GM18907 (cell line): Measurements from ENCODE around the gene GREB1L.

Source experiments
- ATAC-seq: cut with Tn5 transposase; IDR thresholded peaks from one replicate; pipeline ENCODE4 v1.9.1; 2021; ENCODE audit warnings: mild to moderate bottlenecking, moderate library complexity; ENCODE audit not compliant: unreplicated experiment

GREB1L gene

GRCh38 chr18:21479721-21480120 lies 237.7 kb downstream of the GREB1L start:
- ATAC-seq: no peak

- no peak for ATAC-seq
Observed at GRCh38 chr18:21481739-21482138, 239.7 kb downstream of the GREB1L start.

- ATAC-seq: no peak
Observed at GRCh38 chr18:21483051-21483450, 241.0 kb downstream of the GREB1L start.

- ATAC-seq: no peak
Observed at GRCh38 chr18:21484851-21485636, 243.0 kb downstream of the GREB1L start.

GRCh38 chr18:21486905-21487437 lies 244.9 kb downstream of the GREB1L start:
- ATAC-seq: no peak

GRCh38 chr18:21489119-21489750 lies 247.2 kb downstream of the GREB1L start:
- no peak for ATAC-seq

GRCh38 chr18:21489919-21490495 lies 248.0 kb downstream of the GREB1L start:
- no peak for ATAC-seq

GRCh38 chr18:21490748-21491147 lies 248.7 kb downstream of the GREB1L start:
- ATAC-seq: no peak

GRCh38 chr18:21496277-21496835 lies 254.3 kb downstream of the GREB1L start:
- ATAC-seq: no peak

GRCh38 chr18:21499997-21500396 lies 258.0 kb downstream of the GREB1L start:
- ATAC-seq: no peak

GRCh38 chr18:21502661-21503060 lies 260.6 kb downstream of the GREB1L start:
- no peak for ATAC-seq

- no peak for ATAC-seq
Observed at GRCh38 chr18:21507913-21508701, 266.1 kb downstream of the GREB1L start.

GRCh38 chr18:21509062-21509461 lies 267.0 kb downstream of the GREB1L start:
- no peak for ATAC-seq

GRCh38 chr18:21513292-21513691 lies 271.3 kb downstream of the GREB1L start:
- no peak for ATAC-seq

GRCh38 chr18:21513741-21514140 lies 271.7 kb downstream of the GREB1L start:
- no peak for ATAC-seq

- ATAC-seq: no peak
Observed at GRCh38 chr18:21522530-21522929, 280.5 kb downstream of the GREB1L start.

- ATAC-seq: no peak
Observed at GRCh38 chr18:21525916-21526315, 283.9 kb downstream of the GREB1L start.

- ATAC-seq: no peak
Observed at GRCh38 chr18:21526463-21526862, 284.4 kb downstream of the GREB1L start.

GRCh38 chr18:21534327-21534726 lies 292.3 kb downstream of the GREB1L start:
- ATAC-seq: no peak

- no peak for ATAC-seq
Observed at GRCh38 chr18:21538230-21538629, 296.2 kb downstream of the GREB1L start.

GRCh38 chr18:21546423-21546822 lies 304.4 kb downstream of the GREB1L start:
- ATAC-seq: no peak
